Measurements from ENCODE around the gene B3GNT8.

DNA sequence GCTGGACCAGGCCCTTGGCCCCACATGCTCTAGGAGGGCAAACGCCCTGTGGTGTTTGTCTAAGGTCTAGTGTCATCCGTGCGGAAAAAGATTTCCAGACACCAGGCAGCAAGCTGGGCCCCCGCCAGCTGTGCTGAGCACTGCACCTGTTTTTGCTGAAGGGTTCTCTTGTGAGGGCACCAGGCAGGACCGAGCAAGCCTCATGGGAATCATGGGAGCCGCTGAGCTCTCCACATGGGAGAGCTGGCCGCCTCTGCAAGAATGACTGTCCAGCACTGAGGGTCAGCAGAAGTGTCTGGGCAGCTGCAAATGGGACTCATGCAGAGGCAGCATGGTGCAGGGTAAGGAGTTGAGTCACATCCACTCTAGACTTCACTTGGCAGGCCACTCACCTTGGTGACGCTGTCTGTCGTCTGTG, 12.0 kb downstream of the B3GNT8 start:
- TF ChIP-seq, protein P1, sequence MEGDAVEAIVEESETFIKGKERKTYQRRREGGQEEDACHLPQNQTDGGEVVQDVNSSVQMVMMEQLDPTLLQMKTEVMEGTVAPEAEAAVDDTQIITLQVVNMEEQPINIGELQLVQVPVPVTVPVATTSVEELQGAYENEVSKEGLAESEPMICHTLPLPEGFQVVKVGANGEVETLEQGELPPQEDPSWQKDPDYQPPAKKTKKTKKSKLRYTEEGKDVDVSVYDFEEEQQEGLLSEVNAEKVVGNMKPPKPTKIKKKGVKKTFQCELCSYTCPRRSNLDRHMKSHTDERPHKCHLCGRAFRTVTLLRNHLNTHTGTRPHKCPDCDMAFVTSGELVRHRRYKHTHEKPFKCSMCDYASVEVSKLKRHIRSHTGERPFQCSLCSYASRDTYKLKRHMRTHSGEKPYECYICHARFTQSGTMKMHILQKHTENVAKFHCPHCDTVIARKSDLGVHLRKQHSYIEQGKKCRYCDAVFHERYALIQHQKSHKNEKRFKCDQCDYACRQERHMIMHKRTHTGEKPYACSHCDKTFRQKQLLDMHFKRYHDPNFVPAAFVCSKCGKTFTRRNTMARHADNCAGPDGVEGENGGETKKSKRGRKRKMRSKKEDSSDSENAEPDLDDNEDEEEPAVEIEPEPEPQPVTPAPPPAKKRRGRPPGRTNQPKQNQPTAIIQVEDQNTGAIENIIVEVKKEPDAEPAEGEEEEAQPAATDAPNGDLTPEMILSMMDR (IDR thresholded peaks at IDR 0.05): no peak
- TF ChIP-seq POLR2A (IDR thresholded peaks at IDR 0.05): no peak

Measured in esophagus squamous epithelium (tissue), 4 donors.